DOHH2 (cell line): Measurements from ENCODE around the gene ARX.

ENCODE experiments used
- CTCF ChIP-seq: fragments of 200-600 bp; sonication (generic); IDR thresholded peaks from one replicate; pipeline ENCODE4 v1.5.1; 2014; ENCODE audit warnings: antibody characterized with exemption, mild to moderate bottlenecking, low read depth, low read length; ENCODE audit not compliant: poor library complexity, severe bottlenecking
- EZH2phosphoT487 ChIP-seq: fragments of 200-600 bp; sonication (generic); IDR thresholded peaks from 2 replicates; pipeline ENCODE4 v1.6.1; 2017; ENCODE audit warnings: borderline replicate concordance, mild to moderate bottlenecking, antibody characterized with exemption, low read length, moderate library complexity, mixed read lengths

- TF ChIP-seq CTCF (no peak), EZH2phosphoT487 (no peak)
Measured at GRCh38 chrX:24961809-24962208, 54.0 kb downstream of the ARX start.
